Stomach (tissue), 9 donors: ENCODE measurements around the gene FUT9. TPM values are rescaled to one million over a fixed set of nuclear protein-coding genes. Genes with fewer than 3 reads are reported as not detected.
A peak's percentile ranks its signal among the peaks of the same experiment; 100 is the strongest.

ENCODE experiments used
- DNase-seq, 2 donors: peaks; one replicate each; pipeline versions ENCODE4 v3.0.0 to v3.0.0-alpha.2; 2013 to 2019
- H3K27ac ChIP-seq, 5 donors: fragments of 200-600 bp in 4 of 5; sonication (generic) in 4 of 5; one replicate each; pipeline ENCODE4 v1.5.1; 2013 to 2019; ENCODE audit warnings: mild to moderate bottlenecking in 1 of 5, moderate library complexity in 1 of 5
- H3K27me3 ChIP-seq, 3 donors: fragments of 200-600 bp; sonication (generic); one replicate each; pipeline ENCODE4 v1.5.1; 2017 to 2019; ENCODE audit warnings: mixed run types in 1 of 3
- H3K36me3 ChIP-seq, 4 donors: fragments of 200-600 bp; sonication (generic); 1 replicate in 3 of 4; 2 replicates in 1 of 4; pipeline ENCODE4 v1.5.1; 2016 to 2019
- H3K4me1 ChIP-seq, 4 donors: fragments of 200-600 bp; sonication (generic); one replicate each; pipeline ENCODE4 v1.5.1; 2016 to 2019
- H3K4me3 ChIP-seq, 4 donors: fragments of 200-600 bp; sonication (generic) in 3 of 4; one replicate each; pipeline ENCODE4 v1.5.1; 2016 to 2019; ENCODE audit warnings: mild to moderate bottlenecking in 1 of 4
- H3K9me3 ChIP-seq, 4 donors: fragments of 200-600 bp; sonication (generic); one replicate each; pipeline ENCODE4 v1.5.1; 2016 to 2019
- CTCF ChIP-seq, 7 experiments: fragments of 450-650 bp in 4 of 7; fragments of 200-600 bp in 3 of 7; sonication (generic) in 3 of 7; IDR thresholded peaks; one replicate each; pipeline ENCODE4 v1.5.1; 2016 to 2019; ENCODE audit warnings: antibody characterized with exemption in 7 of 7, control low read depth in 2 of 7, mild to moderate bottlenecking in 1 of 7
- EP300 ChIP-seq: sonication (generic); formaldehyde crosslinking; IDR thresholded peaks from one replicate; pipeline ENCODE4 v1.6.1; 2017; ENCODE audit warnings: antibody characterized with exemption
- POLR2A ChIP-seq, 4 donors: fragments of 450-650 bp; IDR thresholded peaks; one replicate each; pipeline ENCODE4 v1.6.1; 2016; ENCODE audit warnings: antibody characterized with exemption in 4 of 4, control low read depth in 2 of 4, mild to moderate bottlenecking in 1 of 4, moderate library complexity in 1 of 4
- POLR2AphosphoS5 ChIP-seq, 3 donors: sonication (generic); formaldehyde crosslinking; IDR thresholded peaks; one replicate each; pipeline ENCODE4 v1.6.1; 2016; ENCODE audit warnings: antibody characterized with exemption in 3 of 3
- WGBS, 5 donors: extraction: QIAGEN DNeasy Blood & Tissue Kit in 3 of 5; methylation state at CpG; one replicate each; pipeline versions ENCODE4 v1.1.5 to v1.1.7; 2013 to 2018; 5-methylcytosine and 5-hydroxymethylcytosine counted together
- intact Hi-C: fragments of 100-400 bp; cut with DNase I; formaldehyde crosslinking; loops from one replicate; pipeline ENCODE4 v1.15.1; 2023; ENCODE audit warnings: low total_unique reads
- polyA plus RNA-seq, 3 donors: library from polyadenylated mRNA; stranded (reverse); fragments of 200-250 nt; gene quantifications; one replicate each; pipeline ENCODE4 v1.2.3, GENCODE V29; 2013
- total RNA-seq, 5 donors: library from RNA; depleted of rRNA; stranded (reverse); fragments of >200 nt; gene quantifications; one replicate each; pipeline versions ENCODE4 v1.1.0 to v1.2.3, GENCODE V29; 2014 to 2016
- donor health status: healthy with polysubstance abuse.
- donor health status: Bipolar disorder and iron deficiency.
- donor health status: healthy.

Gene FUT9
- total and polyA plus RNA-seq, 8 donors, result under 0.01 to 98.0 (median 2.5) TPM

DNA sequence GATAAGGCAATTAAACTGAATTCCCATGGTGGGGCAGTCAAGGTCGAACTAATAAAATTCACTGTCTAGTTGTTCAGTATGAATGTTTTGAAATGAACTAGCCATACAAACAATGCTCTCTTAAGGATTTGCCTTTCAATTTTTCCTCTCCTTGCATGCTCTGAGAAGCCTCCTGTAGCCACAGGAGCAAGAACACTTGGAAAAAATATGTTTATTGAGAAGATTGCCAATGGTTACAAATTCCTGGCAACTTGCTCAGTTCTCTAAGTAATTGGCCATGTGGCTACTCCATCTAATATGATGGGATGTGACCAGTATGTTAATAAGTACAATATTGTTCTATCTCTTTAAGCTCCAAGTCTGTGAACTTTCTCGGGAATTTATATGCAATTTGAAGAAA is 49.4 kb downstream of the FUT9 start:
- H3K4me3 ChIP-seq, result no peak overlapping the region
- intact Hi-C loops, result no loop called here
- H3K36me3 ChIP-seq, result peaks cover 0 to 5% (median 0%) of the 10 kb centered on the region in 4 donors
- no peaks in the 10 kb centered on the region for H3K27me3 ChIP-seq
- no peaks in the 10 kb centered on the region for H3K9me3 ChIP-seq
- TF ChIP-seq EP300 (no peak), POLR2A (IDR thresholded peaks at IDR 0.05) (no peak), POLR2AphosphoS5 (IDR thresholded peaks at IDR 0.05) (no peak), CTCF (IDR thresholded peaks at IDR 0.05) (no peak)
- no peak for DNase-seq
- no peaks in the 10 kb centered on the region for H3K4me1 ChIP-seq
- 58 to 69% (median 65%) methylated on average over 2 of the region's 2 CpGs for WGBS, 5 donors
- no peak overlapping the region for H3K27ac ChIP-seq

- intact Hi-C loops, result no loop called here
- no peak for TF ChIP-seq POLR2AphosphoS5 (IDR thresholded peaks at IDR 0.05)
- Histone ChIP-seq H3K4me1 (no peaks in the 10 kb centered on the region), H3K4me3 (no peak overlapping the region), H3K27ac (no peak overlapping the region), H3K36me3 (peaks cover 0 to 5% (median 0%) of the 10 kb centered on the region in 4 donors), H3K9me3 (no peaks in the 10 kb centered on the region), H3K27me3 (no peaks in the 10 kb centered on the region)
- no peak for DNase-seq
- 82 to 100% (median 88%) methylated on average over 1 of the region's 1 CpG for WGBS, 5 donors
Observed at GRCh38 chr6:96066376-96066775, 50.6 kb downstream of the FUT9 start.

DNA sequence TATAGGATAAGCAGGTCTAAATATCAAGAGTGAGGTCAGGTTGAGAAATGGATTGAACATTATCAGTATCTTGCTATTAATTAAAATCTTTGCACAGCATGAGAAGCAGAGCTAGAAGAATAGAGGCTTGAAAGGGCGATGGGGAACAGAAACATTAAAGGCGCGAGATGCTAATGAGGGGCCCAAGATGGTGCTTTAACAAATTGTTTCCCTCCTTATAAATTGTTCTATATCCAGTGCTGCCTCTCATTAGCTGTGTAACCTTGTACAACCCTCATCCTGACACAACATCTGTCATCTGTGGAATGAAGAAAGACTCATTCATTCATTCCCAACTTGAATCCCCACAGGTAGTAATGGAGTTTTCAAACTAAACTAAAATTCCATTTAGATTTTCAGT is 57.8 kb downstream of the FUT9 start:
- no peaks in the 10 kb centered on the region for H3K9me3 ChIP-seq
- no peak for DNase-seq
- H3K27me3 ChIP-seq, result no peaks in the 10 kb centered on the region
- WGBS, 5 donors, result 88 to 96% (median 92%) methylated on average over 3 of the region's 3 CpGs
- no peak overlapping the region for H3K4me3 ChIP-seq
- H3K4me1 ChIP-seq, result no peaks in the 10 kb centered on the region
- TF ChIP-seq POLR2A (IDR thresholded peaks at IDR 0.05) (no peak), POLR2AphosphoS5 (IDR thresholded peaks at IDR 0.05) (no peak), CTCF (IDR thresholded peaks at IDR 0.05) (no peak), EP300 (no peak)
- no peak overlapping the region for H3K27ac ChIP-seq
- H3K36me3 ChIP-seq, result no peaks in the 10 kb centered on the region
- intact Hi-C loops, result no loop called here

- H3K4me1 ChIP-seq, result no peaks in the 10 kb centered on the region
- TF ChIP-seq POLR2A (IDR thresholded peaks at IDR 0.05) (no peak), CTCF (IDR thresholded peaks at IDR 0.05) (no peak), POLR2AphosphoS5 (IDR thresholded peaks at IDR 0.05) (no peak), EP300 (no peak)
- no peaks in the 10 kb centered on the region for H3K9me3 ChIP-seq
- H3K36me3 ChIP-seq, result no peaks in the 10 kb centered on the region
- no peak overlapping the region for H3K4me3 ChIP-seq
- H3K27ac ChIP-seq, result no peak overlapping the region
- intact Hi-C loops, result no loop called here
- no peak for DNase-seq
- H3K27me3 ChIP-seq, result no peaks in the 10 kb centered on the region
- WGBS, 5 donors, result 44 to 59% (median 49%) methylated on average over 3 of the region's 3 CpGs
Observed at GRCh38 chr6:96074006-96074405, 58.2 kb downstream of the FUT9 start.

- Histone ChIP-seq H3K4me3 (no peak overlapping the region), H3K9me3 (no peaks in the 10 kb centered on the region), H3K4me1 (no peaks in the 10 kb centered on the region), H3K27me3 (no peaks in the 10 kb centered on the region), H3K27ac (peak overlapping the region in 1 of 5 donors; percentile 44), H3K36me3 (no peaks in the 10 kb centered on the region)
- intact Hi-C loops, result no loop called here
- no peak for TF ChIP-seq POLR2A (IDR thresholded peaks at IDR 0.05)
- no peak for TF ChIP-seq POLR2AphosphoS5 (IDR thresholded peaks at IDR 0.05)
- no peak for TF ChIP-seq CTCF (IDR thresholded peaks at IDR 0.05)
- TF ChIP-seq EP300, result no peak
- peak in 1 of 2 donors; percentile 2 for DNase-seq
- WGBS, 5 donors, result 23 to 39% (median 30%) methylated on average over 1 of the region's 1 CpG
Observed at GRCh38 chr6:96075826-96076225, 60.1 kb downstream of the FUT9 start.
